B cell (primary cell): Measurements from ENCODE around the gene TUBA4B. TPM values are rescaled to one million over a fixed set of nuclear protein-coding genes. Genes with fewer than 3 reads are reported as not detected.

Experiments
- ATAC-seq: fragments of 200-7000 bp; cut with Tn5 transposase; one replicate; pipeline ENCODE4 v1.10.0; 2021; ENCODE audit warnings: low read depth, mild to moderate bottlenecking, moderate number of reproducible peaks, moderate library complexity
- CTCF ChIA-PET: fragments of 350-600 bp; sonication (Branson Sonifier 250); formaldehyde crosslinking; loops from one replicate; lab custom pipeline; 2021; ENCODE audit warnings: antibody characterized with exemption, inconsistent platforms; lab: Charles Lee
- POLR2A ChIA-PET: fragments of 350-600 bp; sonication (Branson Sonifier 250); formaldehyde crosslinking; loops from one replicate; lab custom pipeline; 2021; ENCODE audit warnings: antibody characterized with exemption; lab: Charles Lee
- DNase-seq: peaks from one replicate; pipeline ENCODE4 v3.0.0; 2013
- H2AFZ ChIP-seq: 2 replicates; pipeline ENCODE4 v1.6.1; 2012; ENCODE audit warnings: mild to moderate bottlenecking, low read depth, low read length; ENCODE audit not compliant: insufficient read depth, poor library complexity, severe bottlenecking
- H3K27ac ChIP-seq, 2 donors: 1 replicate in 1 of 2; 2 replicates in 1 of 2; pipeline ENCODE4 v1.5.1; 2012 to 2013; ENCODE audit warnings: low read length in 2 of 2, mild to moderate bottlenecking in 2 of 2, moderate library complexity in 1 of 2
- H3K27me3 ChIP-seq, 4 experiments: fragments of 200-600 bp in 1 of 4; sonication (generic) in 1 of 4; replicated peaks in 1 of 4; 1 replicate in 2 of 4; 2 replicates in 2 of 4; pipeline versions ENCODE4 v1.6.1 to v1.7.0; 2013 to 2016; ENCODE audit warnings: low read length in 3 of 4, mild to moderate bottlenecking in 2 of 4, mixed read lengths in 1 of 4, moderate library complexity in 1 of 4; ENCODE audit not compliant: insufficient read depth in 4 of 4, control insufficient read depth in 3 of 4; ENCODE audit errors: control extremely low read depth in 1 of 4
- H3K36me3 ChIP-seq, 2 experiments: replicated peaks in 1 of 2; 1 replicate in 1 of 2; 2 replicates in 1 of 2; pipeline versions ENCODE4 v1.6.1 to v1.7.1; 2013; ENCODE audit warnings: low read length in 1 of 2; ENCODE audit not compliant: insufficient read depth in 2 of 2, control insufficient read depth in 1 of 2; ENCODE audit errors: control extremely low read depth in 1 of 2, extremely low read depth in 1 of 2
- H3K4me1 ChIP-seq, 2 donors: fragments of 200-600 bp in 1 of 2; sonication (generic) in 1 of 2; 1 replicate in 1 of 2; 2 replicates in 1 of 2; pipeline versions ENCODE4 v1.5.1 to v1.6.1; 2013 to 2017; ENCODE audit warnings: low read length in 2 of 2; ENCODE audit not compliant: control insufficient read depth in 2 of 2, insufficient read depth in 2 of 2
- H3K4me2 ChIP-seq: replicated peaks from 2 replicates; pipeline ENCODE3; 2012; ENCODE audit warnings: mild to moderate bottlenecking, low read depth, low read length; ENCODE audit not compliant: poor library complexity, severe bottlenecking
- H3K4me3 ChIP-seq, 5 experiments: fragments of 200-600 bp in 1 of 5; sonication (generic) in 1 of 5; 1 replicate in 3 of 5; 2 replicates in 2 of 5; pipeline versions ENCODE4 v1.5.1 to v1.7.0; 2011 to 2016; ENCODE audit warnings: low read length in 4 of 5, mild to moderate bottlenecking in 4 of 5, low read depth in 2 of 5, control low read depth in 1 of 5, moderate library complexity in 1 of 5; ENCODE audit not compliant: insufficient read depth in 1 of 5; ENCODE audit errors: control extremely low read depth in 1 of 5, extremely low read depth in 1 of 5
- H3K79me2 ChIP-seq: fragments of 200-600 bp; sonication (generic); one replicate; pipeline ENCODE4 v1.6.0; 2016; ENCODE audit warnings: low read length; ENCODE audit not compliant: control insufficient read depth, insufficient read depth
- H3K9ac ChIP-seq: fragments of 200-600 bp; sonication (generic); 2 replicates; pipeline ENCODE4 v1.6.1; 2017; ENCODE audit warnings: mild to moderate bottlenecking, low read length, moderate library complexity
- H3K9me3 ChIP-seq, 3 donors: one replicate each; pipeline versions ENCODE4 v1.6.1 to v1.7.1; 2013; ENCODE audit warnings: low read length in 2 of 3; ENCODE audit not compliant: control insufficient read depth in 2 of 3, insufficient read depth in 1 of 3; ENCODE audit errors: control extremely low read depth in 1 of 3
- H4K20me1 ChIP-seq: 2 replicates; pipeline ENCODE4 v1.6.0; 2012; ENCODE audit warnings: mild to moderate bottlenecking, low read length; ENCODE audit not compliant: insufficient read depth, control insufficient read depth, poor library complexity, severe bottlenecking
- H3K27ac Mint-ChIP-seq: one replicate; pipeline ENCODE4 v1.8.0; 2021; ENCODE audit warnings: mixed read lengths
- H3K27me3 Mint-ChIP-seq: one replicate; pipeline ENCODE4 v1.8.0; 2021; ENCODE audit warnings: mixed read lengths
- H3K4me1 Mint-ChIP-seq: one replicate; pipeline ENCODE4 v1.8.0; 2021; ENCODE audit warnings: mixed read lengths
- H3K4me3 Mint-ChIP-seq: one replicate; pipeline ENCODE4 v1.8.0; 2021; ENCODE audit warnings: mixed read lengths
- H3K9me3 Mint-ChIP-seq: one replicate; pipeline ENCODE4 v1.8.0; 2022; ENCODE audit warnings: mixed read lengths; ENCODE audit not compliant: insufficient read depth
- EZH2 ChIP-seq: IDR thresholded peaks from 2 replicates; pipeline ENCODE4 v1.6.1; 2012; ENCODE audit warnings: borderline replicate concordance, low read depth, mild to moderate bottlenecking, moderate library complexity, low read length; ENCODE audit not compliant: insufficient read depth, poor library complexity, severe bottlenecking
- WGBS: methylation state at CpG from one replicate; pipeline ENCODE4 v1.1.5; 2013; ENCODE audit warnings: missing lambda C conversion rate; ENCODE audit not compliant: insufficient coverage; 5-methylcytosine and 5-hydroxymethylcytosine counted together
- intact Hi-C: fragments of 100-400 bp; cut with micrococcal nuclease; formaldehyde crosslinking; loops from one replicate; pipeline ENCODE4 v1.10.0; 2022
- polyA plus RNA-seq: library from polyadenylated mRNA; depleted of rRNA; stranded (reverse); fragments of >200 nt; gene quantifications from 2 replicates; pipeline ENCODE4 v1.2.3, GENCODE V29; 2012
- total RNA-seq, 2 donors: library from RNA; stranded (reverse); fragments of 120-200 nt in 1 of 2; gene quantifications; 1 replicate in 1 of 2; 2 replicates in 1 of 2; pipeline versions ENCODE4 v1.2.3 to v1.2.4, GENCODE V29; 2013 to 2022
- TF ChIP-seq, protein P1 (sequence below): fragments of 200-600 bp; IDR thresholded peaks from one replicate; pipeline ENCODE4 v1.8.0; 2022; ENCODE audit warnings: antibody characterized with exemption, mild to moderate bottlenecking

The TUBA4B gene
- total and polyA plus RNA-seq, 2 donors (not counting 1 experiment from before 2014, with no cell fraction given), result not detected

DNA sequence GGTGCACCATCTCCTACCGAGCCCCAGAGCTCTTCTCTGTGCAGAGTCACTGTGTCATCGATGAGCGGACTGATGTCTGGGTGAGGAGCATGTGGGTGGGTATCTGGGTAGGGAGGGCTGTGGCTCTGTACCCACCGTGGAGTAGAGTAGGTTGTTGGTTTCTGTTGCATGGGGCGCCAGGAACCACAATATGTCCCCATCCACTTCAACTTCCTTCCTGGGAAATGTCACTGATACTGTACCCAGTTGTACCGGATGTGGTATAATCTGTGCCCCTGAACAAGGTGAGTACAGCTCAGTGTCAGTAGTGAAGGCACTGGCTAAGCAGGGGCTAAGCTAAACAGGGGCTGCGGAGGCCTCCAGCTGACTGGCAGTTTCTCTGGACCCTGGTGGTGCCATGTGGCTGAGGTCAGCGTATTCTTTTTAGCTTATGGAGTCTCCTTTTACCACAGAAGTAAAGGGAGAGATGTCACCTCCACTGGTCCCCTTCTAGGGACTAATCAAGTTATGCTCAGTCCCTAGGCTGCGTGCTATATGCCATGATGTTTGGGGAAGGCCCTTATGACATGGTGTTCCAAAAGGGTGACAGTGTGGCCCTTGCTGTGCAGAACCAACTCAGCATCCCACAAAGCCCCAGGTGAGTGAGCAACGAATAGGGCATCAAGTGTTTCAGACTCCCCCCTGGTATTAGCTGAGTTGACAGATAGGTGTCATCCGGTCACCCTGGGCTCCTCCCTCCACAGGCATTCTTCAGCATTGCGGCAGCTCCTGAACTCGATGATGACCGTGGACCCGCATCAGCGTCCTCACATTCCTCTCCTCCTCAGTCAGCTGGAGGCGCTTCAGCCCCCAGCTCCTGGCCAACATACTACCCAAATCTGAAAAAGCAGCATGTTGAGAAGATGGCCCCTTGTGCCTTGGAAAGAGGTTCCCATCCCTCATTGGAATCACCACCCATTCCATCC, 5.1 kb upstream of the TUBA4B start:
- peak overlapping the region; percentile 93 for H3K4me2 ChIP-seq

More for the DNA sequence above, 5.1 kb upstream of the TUBA4B start:
- Histone ChIP-seq H3K36me3 (peaks cover 2 to 35% of the 10 kb centered on the region in 2 experiments), H3K27me3 (no peaks in the 10 kb centered on the region), H3K79me2 (peaks cover 76% of the 10 kb centered on the region), H3K4me1 (peaks cover 73 to 80% of the 10 kb centered on the region in 2 donors), H3K9ac (peak overlapping the region; percentile 30), H3K9me3 (no peaks in the 10 kb centered on the region), H3K27ac (peak overlapping the region; percentile 75 to 92), H4K20me1 (peaks cover 15% of the 10 kb centered on the region), H2AFZ (no peak overlapping the region), H3K4me3 (peak overlapping the region in 4 of 5 experiments; percentile 3 to 53 (median 28))
- peak overlapping the region; percentile 96 for H3K27ac Mint-ChIP-seq
- peak; percentile 55 for DNase-seq
- intact Hi-C loops, result no loop called here
- WGBS, result 71% methylated on average over 11 of the region's 17 CpGs
- H3K4me3 Mint-ChIP-seq, result peak overlapping the region; percentile 87
- peaks cover 88% of the 10 kb centered on the region for H3K4me1 Mint-ChIP-seq
- ChIA-PET CTCF (interaction anchor here (1.0 to 6.8 kb wide), 7 partner anchors 9 to 72 kb away, joined by 3 to 69 read pairs (median 8); partner anchors contain the start of genes ANKZF1, ATG9A and DNAJB2), POLR2A (interaction anchor here (0.6 to 3.3 kb wide), 8 partner anchors 9 to 47 kb away, joined by 3 to 39 read pairs (median 6); partner anchors contain the start of genes ABCB6, ANKZF1, ATG9A and DNAJB2)
- no peaks in the 10 kb centered on the region for H3K27me3 Mint-ChIP-seq
- H3K9me3 Mint-ChIP-seq, result no peaks in the 10 kb centered on the region
- peak; percentile 21 for ATAC-seq
- TF ChIP-seq, protein P1, sequence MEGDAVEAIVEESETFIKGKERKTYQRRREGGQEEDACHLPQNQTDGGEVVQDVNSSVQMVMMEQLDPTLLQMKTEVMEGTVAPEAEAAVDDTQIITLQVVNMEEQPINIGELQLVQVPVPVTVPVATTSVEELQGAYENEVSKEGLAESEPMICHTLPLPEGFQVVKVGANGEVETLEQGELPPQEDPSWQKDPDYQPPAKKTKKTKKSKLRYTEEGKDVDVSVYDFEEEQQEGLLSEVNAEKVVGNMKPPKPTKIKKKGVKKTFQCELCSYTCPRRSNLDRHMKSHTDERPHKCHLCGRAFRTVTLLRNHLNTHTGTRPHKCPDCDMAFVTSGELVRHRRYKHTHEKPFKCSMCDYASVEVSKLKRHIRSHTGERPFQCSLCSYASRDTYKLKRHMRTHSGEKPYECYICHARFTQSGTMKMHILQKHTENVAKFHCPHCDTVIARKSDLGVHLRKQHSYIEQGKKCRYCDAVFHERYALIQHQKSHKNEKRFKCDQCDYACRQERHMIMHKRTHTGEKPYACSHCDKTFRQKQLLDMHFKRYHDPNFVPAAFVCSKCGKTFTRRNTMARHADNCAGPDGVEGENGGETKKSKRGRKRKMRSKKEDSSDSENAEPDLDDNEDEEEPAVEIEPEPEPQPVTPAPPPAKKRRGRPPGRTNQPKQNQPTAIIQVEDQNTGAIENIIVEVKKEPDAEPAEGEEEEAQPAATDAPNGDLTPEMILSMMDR, result no peak
- no peak for TF ChIP-seq EZH2
